Caco-2 (cell line): ENCODE data around the gene CASD1. TPM values are rescaled to one million over a fixed set of nuclear protein-coding genes. Genes with fewer than 3 reads are reported as not detected.

Experiments
- BruUV-seq: library from RNA; stranded (reverse); fragments of 400-500 nt; replicated peaks from 2 replicates; lab custom pipeline; 2021; lab: Mats Ljungman, UMichigan
- CTCF ChIA-PET: fragments of 300-600 bp; sonication (Branson Sonifier 250); formaldehyde crosslinking; loops from one replicate; lab custom pipeline; 2022; ENCODE audit warnings: antibody characterized with exemption; lab: Charles Lee
- POLR2A ChIA-PET: fragments of 300-600 bp; sonication (Branson Sonifier 250); formaldehyde crosslinking; loops from one replicate; lab custom pipeline; 2022; ENCODE audit warnings: antibody characterized with exemption; lab: Charles Lee
- DNase-seq, 2 experiments: peaks; one replicate each; pipeline versions ENCODE4 v3.0.0 to v3.0.0-alpha.2; 2020 to 2022
- H3K27me3 ChIP-seq: replicated peaks from 2 replicates; pipeline ENCODE4 v1.6.0; 2011; ENCODE audit warnings: low read length; ENCODE audit not compliant: control insufficient read depth, insufficient read depth
- H3K36me3 ChIP-seq: 2 replicates; pipeline ENCODE4 v1.5.1; 2011; ENCODE audit warnings: low read length; ENCODE audit not compliant: control insufficient read depth, insufficient read depth
- H3K4me1 ChIP-seq: fragments of 250-450 bp; sonication (Bioruptor Pico); 2 replicates; pipeline ENCODE4 v1.5.1; 2020; ENCODE audit warnings: mild to moderate bottlenecking
- H3K4me3 ChIP-seq: 2 replicates; pipeline ENCODE4 v1.5.1; 2011; ENCODE audit warnings: low read depth, mild to moderate bottlenecking, control low read depth, low read length
- H3K9me3 ChIP-seq: fragments of 250-450 bp; sonication (Bioruptor Pico); 2 replicates; pipeline ENCODE4 v1.5.1; 2020; ENCODE audit warnings: mild to moderate bottlenecking, moderate library complexity
- H3K27ac Mint-ChIP-seq: one replicate; pipeline ENCODE4 v1.8.0; 2022; ENCODE audit warnings: mixed read lengths; ENCODE audit not compliant: unreplicated experiment
- H3K27me3 Mint-ChIP-seq: one replicate; pipeline ENCODE4 v1.8.0; 2022; ENCODE audit warnings: mixed read lengths; ENCODE audit not compliant: insufficient read depth, unreplicated experiment
- H3K36me3 Mint-ChIP-seq: one replicate; pipeline ENCODE4 v1.8.0; 2022; ENCODE audit warnings: mild to moderate bottlenecking, mixed read lengths; ENCODE audit not compliant: insufficient read depth, unreplicated experiment
- H3K4me1 Mint-ChIP-seq: one replicate; pipeline ENCODE4 v1.8.0; 2022; ENCODE audit warnings: low read depth, mixed read lengths; ENCODE audit not compliant: unreplicated experiment
- H3K4me3 Mint-ChIP-seq: one replicate; pipeline ENCODE4 v1.8.0; 2022; ENCODE audit warnings: mild to moderate bottlenecking, moderate library complexity, mixed read lengths; ENCODE audit not compliant: unreplicated experiment
- H3K9me3 Mint-ChIP-seq: one replicate; pipeline ENCODE4 v1.8.0; 2022; ENCODE audit warnings: mixed read lengths; ENCODE audit not compliant: unreplicated experiment
- CTCF ChIP-seq, 2 experiments: fragments of 200-600 bp in 1 of 2; IDR thresholded peaks; 1 replicate in 1 of 2; 2 replicates in 1 of 2; pipeline versions ENCODE4 v1.5.1 to v1.8.0; 2011 to 2022; ENCODE audit warnings: antibody characterized with exemption in 1 of 2, control low read depth in 1 of 2, inconsistent platforms in 1 of 2, low read depth in 1 of 2, low read length in 1 of 2, mild to moderate bottlenecking in 1 of 2, moderate library complexity in 1 of 2; ENCODE audit not compliant: insufficient read depth in 1 of 2, severe bottlenecking in 1 of 2, unreplicated experiment in 1 of 2
- intact Hi-C: fragments of 100-400 bp; cut with micrococcal nuclease; formaldehyde crosslinking; loops from one replicate; pipeline ENCODE4 v1.10.0; 2022; ENCODE audit not compliant: unreplicated experiment
- total RNA-seq: library from RNA; stranded (reverse); gene quantifications from 2 replicates; pipeline ENCODE4 v1.2.3, GENCODE V29; 2022

CASD1 gene
- total RNA-seq, 1 experiment from 2014 or later, result 13.7 TPM

GRCh38 chr7:94588075-94588474, 78.5 kb downstream of the CASD1 start:
- ChIA-PET POLR2A (no interaction called here), CTCF (no interaction called here)
- intact Hi-C loops, result no loop called here
- no peaks in the 10 kb centered on the region for H3K9me3 ChIP-seq
- TF ChIP-seq CTCF (IDR thresholded peaks at IDR 0.05; ENCODE audit: insufficient read depth in 1 of 2, low read depth in 1 of 2, low read length in 1 of 2, severe bottlenecking in 1 of 2, unreplicated experiment in 1 of 2), result no peak
- H3K27me3 Mint-ChIP-seq, result no peaks in the 10 kb centered on the region
- peaks cover 14% of the 10 kb centered on the region for H3K4me1 Mint-ChIP-seq
- no peaks in the 10 kb centered on the region for H3K27me3 ChIP-seq
- DNase-seq, result no peak
- peaks cover 2% of the 10 kb centered on the region; the same call in 1 of the 2 replicates for H3K36me3 ChIP-seq
- H3K4me3 ChIP-seq, result no peak overlapping the region
- BruUV-seq, result no TSS peak
- H3K9me3 Mint-ChIP-seq, result no peaks in the 10 kb centered on the region
- no peak overlapping the region for H3K4me3 Mint-ChIP-seq
- H3K36me3 Mint-ChIP-seq, result peaks cover 19% of the 10 kb centered on the region
- peaks cover 8% of the 10 kb centered on the region for H3K4me1 ChIP-seq
- no peak overlapping the region for H3K27ac Mint-ChIP-seq

DNA sequence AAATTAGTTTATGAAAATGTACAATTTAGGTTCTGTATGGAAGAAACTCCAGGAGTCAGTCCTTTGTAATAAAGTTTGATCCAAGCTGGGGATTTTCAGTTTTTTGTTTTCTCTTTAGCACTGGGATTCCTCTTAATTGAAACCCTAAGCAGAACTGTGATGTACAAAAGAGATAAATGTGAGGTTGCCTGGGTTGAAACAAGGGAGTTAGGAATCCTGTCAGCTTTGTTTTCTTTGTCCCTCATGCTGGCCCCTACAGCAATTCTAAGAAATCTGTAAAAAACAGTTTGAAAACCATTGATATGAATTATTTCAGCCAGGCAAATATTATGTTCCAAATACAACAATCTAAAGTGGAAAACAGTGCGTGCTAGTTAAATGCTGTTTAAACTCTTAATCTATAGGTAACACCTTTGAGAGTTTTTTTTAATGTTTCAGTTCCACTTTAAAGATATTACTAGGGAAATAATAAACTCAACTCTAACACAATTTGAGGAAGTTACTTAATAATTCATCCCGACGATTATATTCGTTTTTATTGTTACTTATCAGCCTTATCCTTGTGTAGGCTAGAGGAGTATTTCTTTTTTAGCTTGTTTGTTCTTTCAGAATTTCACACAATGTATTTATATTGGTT, 81.0 kb downstream of the CASD1 start:
- Mint-ChIP-seq H3K4me1 (peaks cover 8% of the 10 kb centered on the region), H3K27me3 (no peaks in the 10 kb centered on the region), H3K36me3 (peaks cover 12% of the 10 kb centered on the region), H3K4me3 (no peak overlapping the region), H3K9me3 (no peaks in the 10 kb centered on the region), H3K27ac (no peak overlapping the region)
- no peaks in the 10 kb centered on the region for H3K27me3 ChIP-seq
- POLR2A ChIA-PET, result no interaction called here
- DNase-seq, result no peak
- BruUV-seq, result no TSS peak
- H3K9me3 ChIP-seq, result no peaks in the 10 kb centered on the region
- H3K4me3 ChIP-seq, result no peak overlapping the region
- no peak for TF ChIP-seq CTCF (IDR thresholded peaks at IDR 0.05; ENCODE audit: insufficient read depth in 1 of 2, low read depth in 1 of 2, low read length in 1 of 2, severe bottlenecking in 1 of 2, unreplicated experiment in 1 of 2)
- H3K36me3 ChIP-seq, result no peaks in the 10 kb centered on the region; the same call in 1 of the 2 replicates
- peaks cover 20% of the 10 kb centered on the region for H3K4me1 ChIP-seq
- CTCF ChIA-PET, result no interaction called here
- intact Hi-C loops, result no loop called here

DNA sequence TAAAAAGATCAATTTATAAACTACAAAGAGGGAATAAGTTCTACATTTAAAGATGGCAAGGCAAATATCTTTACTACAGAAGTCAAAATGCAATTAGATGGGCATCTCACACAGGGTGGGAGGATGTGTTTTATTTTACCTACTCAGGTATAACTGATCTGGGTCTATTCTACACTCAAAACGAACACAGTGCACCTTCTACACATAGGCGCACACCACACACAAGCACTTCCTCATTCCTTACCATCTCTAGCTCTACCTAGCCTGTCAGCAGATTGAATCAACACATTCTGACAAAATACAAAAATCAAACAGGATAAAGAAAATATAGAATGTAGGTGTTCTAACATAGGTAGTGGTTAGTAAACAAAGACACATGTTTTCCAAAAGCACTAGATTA, 81.6 kb downstream of the CASD1 start:
- Mint-ChIP-seq H3K36me3 (peaks cover 12% of the 10 kb centered on the region), H3K27ac (no peak overlapping the region), H3K4me3 (no peak overlapping the region), H3K27me3 (no peaks in the 10 kb centered on the region), H3K4me1 (peaks cover 8% of the 10 kb centered on the region), H3K9me3 (no peaks in the 10 kb centered on the region)
- Histone ChIP-seq H3K4me1 (peaks cover 22% of the 10 kb centered on the region), H3K27me3 (no peaks in the 10 kb centered on the region), H3K9me3 (no peaks in the 10 kb centered on the region), H3K36me3 (no peaks in the 10 kb centered on the region; the same call in 1 of the 2 replicates), H3K4me3 (no peak overlapping the region)
- BruUV-seq, result no TSS peak
- DNase-seq, result no peak
- intact Hi-C loops, result no loop called here
- ChIA-PET CTCF (no interaction called here), POLR2A (no interaction called here)
- TF ChIP-seq CTCF (IDR thresholded peaks at IDR 0.05; ENCODE audit: insufficient read depth in 1 of 2, low read depth in 1 of 2, low read length in 1 of 2, severe bottlenecking in 1 of 2, unreplicated experiment in 1 of 2), result no peak
